PC-3 (cell line): ENCODE measurements around the gene ZNF576.

Experiments used
- EZH2 ChIP-seq: fragments of 300-600 bp; sonication (generic); IDR thresholded peaks from one replicate; pipeline ENCODE4 v1.6.1; 2017; ENCODE audit warnings: antibody characterized with exemption, mild to moderate bottlenecking, low read length; ENCODE audit not compliant: unreplicated experiment
- EZH2phosphoT487 ChIP-seq: fragments of 300-600 bp; sonication (generic); IDR thresholded peaks from 2 replicates; pipeline ENCODE4 v1.6.1; 2018; ENCODE audit warnings: mild to moderate bottlenecking, antibody characterized with exemption, low read length, borderline replicate concordance
- TF ChIP-seq, protein P1 (sequence below): fragments of 300-600 bp; sonication (generic); conservative IDR thresholded peaks from 2 replicates; pipeline ENCODE4 v1.5.1; 2017; ENCODE audit warnings: antibody characterized with exemption, low read depth, mild to moderate bottlenecking, low read length

DNA sequence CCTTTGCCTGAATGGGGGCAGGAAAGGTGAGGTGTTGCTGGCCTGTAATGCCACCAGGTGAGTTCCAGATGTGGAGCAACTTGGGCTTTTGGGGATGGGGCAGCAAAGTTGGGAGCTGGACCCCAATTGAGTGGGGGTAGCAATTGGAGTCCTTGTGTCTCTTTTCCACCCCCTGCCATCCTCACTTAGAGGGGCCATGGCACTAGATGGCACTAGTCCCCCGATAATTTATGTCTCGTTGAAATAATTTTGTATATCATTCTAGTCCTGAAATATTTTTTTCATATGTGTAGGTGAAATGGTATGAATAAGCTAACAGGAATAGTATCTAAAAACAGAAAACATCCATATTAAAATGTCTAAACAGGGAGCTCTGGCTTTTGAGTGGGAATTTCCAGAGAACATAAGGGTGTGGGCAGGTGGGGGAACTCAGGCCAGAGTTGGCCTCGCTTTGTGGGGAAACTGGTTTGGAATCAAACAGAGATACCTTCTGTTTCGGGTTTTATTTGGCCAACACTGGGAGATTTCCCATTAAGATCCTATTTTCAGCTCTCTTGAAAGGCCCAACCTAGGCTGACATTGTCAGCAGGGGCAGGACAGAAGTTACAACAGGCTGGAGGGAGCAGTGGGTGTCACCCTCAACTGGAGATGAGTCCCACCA is 3.4 kb downstream of the ZNF576 start:
- TF ChIP-seq, protein P1, sequence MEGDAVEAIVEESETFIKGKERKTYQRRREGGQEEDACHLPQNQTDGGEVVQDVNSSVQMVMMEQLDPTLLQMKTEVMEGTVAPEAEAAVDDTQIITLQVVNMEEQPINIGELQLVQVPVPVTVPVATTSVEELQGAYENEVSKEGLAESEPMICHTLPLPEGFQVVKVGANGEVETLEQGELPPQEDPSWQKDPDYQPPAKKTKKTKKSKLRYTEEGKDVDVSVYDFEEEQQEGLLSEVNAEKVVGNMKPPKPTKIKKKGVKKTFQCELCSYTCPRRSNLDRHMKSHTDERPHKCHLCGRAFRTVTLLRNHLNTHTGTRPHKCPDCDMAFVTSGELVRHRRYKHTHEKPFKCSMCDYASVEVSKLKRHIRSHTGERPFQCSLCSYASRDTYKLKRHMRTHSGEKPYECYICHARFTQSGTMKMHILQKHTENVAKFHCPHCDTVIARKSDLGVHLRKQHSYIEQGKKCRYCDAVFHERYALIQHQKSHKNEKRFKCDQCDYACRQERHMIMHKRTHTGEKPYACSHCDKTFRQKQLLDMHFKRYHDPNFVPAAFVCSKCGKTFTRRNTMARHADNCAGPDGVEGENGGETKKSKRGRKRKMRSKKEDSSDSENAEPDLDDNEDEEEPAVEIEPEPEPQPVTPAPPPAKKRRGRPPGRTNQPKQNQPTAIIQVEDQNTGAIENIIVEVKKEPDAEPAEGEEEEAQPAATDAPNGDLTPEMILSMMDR, result no peak
- no peak for TF ChIP-seq EZH2phosphoT487
- TF ChIP-seq EZH2, result no peak
